ENCODE measurements around the gene FAM20A.

The FAM20A gene

DNA sequence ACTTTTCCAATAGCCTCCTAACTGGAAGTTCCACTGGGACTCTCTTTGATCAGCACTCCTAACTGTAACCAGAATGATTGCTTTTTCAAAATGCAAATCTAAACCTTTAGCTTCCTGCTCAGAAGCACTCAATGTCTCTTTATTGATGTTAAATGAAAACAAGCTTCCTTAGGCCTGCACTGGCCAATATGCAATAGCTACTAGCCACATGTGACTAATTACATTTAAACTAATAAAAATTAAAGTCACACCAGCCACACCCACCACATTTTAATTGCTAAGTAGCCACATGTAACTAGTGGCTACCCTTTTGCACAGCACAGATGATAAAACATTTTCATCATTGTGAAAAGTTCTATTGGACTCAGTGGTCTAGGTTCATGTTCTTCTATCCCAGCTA lies 31.8 kb downstream of the FAM20A start:
- DNase-seq = no peak

DNA sequence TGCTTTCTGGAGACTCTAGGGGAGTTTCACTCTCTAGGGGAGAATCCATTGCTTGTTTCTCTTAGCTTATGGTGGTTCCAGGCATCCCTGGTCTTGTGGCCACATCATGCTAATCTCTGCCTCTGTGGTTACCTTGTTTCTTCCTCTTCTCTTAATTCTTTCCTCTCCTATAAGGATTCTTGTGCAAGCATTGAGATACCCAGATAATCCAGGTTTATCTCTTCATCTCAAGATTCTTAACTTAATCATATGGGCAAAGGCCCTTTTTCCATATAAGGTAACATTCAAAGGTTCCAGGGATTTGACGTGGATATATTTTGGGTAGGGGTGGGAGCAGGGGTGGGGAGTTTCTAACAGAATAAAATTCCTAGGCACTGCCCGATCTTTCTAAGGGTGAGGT lies 32.6 kb downstream of the FAM20A start:
- no peak for DNase-seq

DNA sequence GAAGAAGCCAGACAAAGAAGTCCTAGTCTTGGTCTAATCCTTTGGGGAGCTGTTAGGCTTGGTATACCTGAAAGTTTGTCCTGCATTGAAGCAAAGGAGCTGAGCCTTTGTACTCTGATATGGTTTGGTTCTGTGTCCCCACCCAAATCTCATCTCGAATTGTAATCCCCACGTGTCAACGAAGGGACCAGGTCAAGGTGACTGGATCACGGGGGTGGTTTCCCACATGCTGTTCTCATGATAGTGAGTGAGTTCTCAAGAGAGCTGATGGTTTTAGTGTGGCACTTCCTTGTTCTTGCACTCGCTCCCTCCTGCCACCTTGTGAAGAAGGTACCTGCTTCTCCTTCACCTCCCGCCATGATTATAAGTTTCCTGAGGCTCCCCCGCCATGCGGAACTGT lies 33.6 kb downstream of the FAM20A start:
- no peak for DNase-seq

DNA sequence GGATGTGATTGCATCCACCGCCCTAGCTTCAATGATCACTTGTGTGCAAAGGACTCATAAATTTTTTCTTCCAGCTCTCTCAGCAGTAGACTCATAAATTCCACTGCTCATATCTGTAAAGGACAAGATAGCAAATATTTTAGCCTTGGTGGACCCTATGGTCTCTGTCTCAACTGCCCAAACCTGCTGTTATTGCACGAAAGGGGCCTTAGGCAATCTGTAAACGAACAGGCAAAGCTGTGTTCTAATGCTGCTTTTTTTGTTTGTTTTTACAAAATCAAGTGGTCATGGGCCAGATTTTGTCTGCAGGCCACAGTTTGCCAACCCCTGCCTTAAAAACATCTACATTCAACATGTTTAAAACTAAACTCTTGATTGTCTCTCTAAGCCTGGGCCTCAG lies 34.1 kb downstream of the FAM20A start:
- no peak for DNase-seq

DNA sequence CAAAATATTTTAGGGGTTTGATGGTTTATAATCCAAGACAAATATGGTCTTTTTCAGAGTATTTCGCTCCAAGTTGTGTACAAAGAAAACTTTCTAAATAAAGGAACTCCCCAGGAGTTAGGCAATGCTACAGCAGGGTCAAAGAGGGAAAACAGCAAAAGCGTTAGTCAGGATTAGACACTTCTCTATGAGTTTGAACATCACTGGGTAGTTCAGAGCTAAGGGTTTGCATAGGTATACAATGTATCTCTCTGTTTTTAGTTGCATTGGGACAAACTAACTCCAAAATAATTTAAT lies 34.8 kb downstream of the FAM20A start:
- no peak for DNase-seq

DNA sequence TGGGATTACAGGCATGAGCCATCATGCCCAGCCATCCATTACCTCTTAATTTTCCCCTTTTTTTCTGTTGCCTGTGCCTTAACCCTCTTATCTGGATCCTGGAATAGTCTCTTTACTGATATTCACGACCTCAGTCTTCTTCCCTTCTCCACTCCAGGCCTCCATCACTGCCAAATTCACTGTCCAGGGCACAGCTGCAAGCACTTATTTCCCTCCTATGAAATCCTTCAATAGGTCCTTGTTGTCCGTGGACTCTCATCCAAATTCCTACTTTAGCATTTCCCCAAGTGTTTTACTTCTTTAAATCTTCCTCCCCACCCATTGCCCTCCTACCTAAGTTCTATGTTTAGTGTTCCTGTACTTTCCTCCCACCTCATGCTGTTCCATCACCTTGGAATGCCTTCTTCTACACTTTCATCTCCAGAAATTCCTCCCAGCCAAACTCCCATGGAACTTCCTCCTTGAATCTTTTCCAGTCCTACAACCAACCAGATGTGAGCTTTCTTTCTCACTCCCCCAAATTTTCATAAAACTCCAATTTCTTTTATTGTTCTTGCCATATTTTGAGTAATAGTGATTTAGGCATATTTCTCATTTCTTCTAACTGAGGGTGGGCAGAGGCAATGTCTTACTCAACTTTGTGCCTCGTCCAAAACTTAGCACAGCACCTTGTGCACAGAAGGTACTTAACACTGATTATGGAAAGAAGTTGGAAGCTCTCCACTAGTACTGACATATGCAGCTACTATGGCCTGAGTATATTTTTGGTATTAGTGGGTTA lies 35.3 kb downstream of the FAM20A start:
- DNase-seq = no peak

DNA sequence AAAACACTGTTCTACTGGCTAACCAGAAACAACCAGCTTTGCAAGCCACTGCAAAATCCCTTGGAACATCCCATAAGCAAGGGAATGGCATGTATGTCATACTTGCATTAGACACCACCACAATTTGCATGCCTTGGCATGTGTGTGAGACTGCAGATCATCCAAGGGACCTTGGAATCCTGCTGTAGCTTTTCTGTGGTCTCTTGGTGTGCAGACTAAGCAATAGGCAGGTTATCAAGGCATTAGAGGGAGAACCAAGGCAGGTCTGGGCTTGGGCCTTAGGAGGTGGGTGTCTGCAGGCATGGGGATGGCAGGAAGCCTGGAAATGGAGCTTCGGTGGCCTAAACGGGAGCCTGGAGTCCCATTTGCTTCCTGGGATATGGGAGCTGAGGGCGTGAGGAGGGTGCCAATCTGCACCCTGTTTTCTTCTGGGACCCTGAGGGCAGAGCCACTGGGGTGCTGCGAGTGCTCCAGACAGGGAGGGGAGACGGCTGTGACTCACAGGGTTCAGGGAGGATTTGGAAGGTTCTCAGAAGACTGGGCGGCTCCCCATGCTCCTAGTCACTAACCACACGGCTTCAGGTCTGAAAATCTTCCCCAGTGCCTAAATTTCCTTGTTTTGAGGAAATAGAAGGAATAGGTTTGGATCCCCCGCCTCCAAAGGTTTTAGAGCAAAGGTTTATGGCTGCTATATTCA lies 36.6 kb downstream of the FAM20A start:
- no peak for DNase-seq

DNA sequence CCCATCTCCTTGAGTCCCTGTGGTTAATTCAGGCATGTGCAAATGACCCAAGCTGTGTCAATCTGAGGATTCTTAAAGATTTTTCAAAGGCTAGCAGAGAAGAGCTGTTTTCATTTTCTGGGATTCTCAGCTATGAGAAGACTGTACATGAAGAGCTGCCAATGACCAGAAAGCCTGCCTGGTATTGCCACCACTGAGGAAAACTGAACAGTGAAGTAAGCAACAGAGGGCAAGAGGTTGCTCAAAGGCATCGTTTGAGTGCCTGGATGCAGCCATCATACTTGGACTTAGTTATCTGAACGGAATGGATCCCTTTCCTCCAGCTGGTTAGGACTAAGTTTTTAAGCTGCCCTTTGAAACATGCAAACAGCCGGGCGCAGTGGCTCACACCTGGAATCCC lies 38.4 kb downstream of the FAM20A start:
- DNase-seq = no peak

DNA sequence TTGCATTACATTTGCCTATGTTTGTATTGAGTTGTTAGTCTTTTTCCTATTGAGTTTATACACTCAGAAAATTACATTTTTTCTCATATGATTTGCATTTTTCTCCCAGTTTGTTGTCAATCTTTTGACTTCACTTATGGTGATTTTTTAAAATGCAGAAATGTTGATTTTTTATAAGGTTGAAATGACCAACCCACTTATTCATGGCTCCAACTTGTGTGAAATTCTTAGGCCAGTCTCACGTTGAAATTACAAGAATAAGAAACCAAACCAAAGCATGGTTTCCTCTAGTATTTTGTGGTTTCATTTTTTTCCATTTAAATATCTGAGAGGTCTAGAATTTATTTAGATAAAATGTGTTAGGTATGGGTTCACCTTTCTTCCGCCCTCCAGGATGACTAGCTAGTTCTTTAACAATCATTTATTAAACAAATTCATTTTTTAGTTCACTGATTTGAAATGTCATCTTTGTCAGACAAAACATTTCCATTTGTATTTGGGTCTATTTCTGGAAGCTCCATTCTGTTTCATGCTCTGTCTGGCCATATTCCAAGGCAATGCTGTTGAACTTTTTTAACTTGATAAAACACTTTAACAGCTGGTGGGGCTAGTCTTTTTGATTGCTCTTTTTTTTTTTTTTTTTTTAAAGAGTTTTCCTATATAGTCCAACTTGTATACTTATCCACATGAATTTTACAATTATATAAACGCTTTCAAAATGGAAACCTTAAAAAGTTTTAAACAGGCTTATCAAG lies 40.0 kb downstream of the FAM20A start:
- DNase-seq = no peak

DNA sequence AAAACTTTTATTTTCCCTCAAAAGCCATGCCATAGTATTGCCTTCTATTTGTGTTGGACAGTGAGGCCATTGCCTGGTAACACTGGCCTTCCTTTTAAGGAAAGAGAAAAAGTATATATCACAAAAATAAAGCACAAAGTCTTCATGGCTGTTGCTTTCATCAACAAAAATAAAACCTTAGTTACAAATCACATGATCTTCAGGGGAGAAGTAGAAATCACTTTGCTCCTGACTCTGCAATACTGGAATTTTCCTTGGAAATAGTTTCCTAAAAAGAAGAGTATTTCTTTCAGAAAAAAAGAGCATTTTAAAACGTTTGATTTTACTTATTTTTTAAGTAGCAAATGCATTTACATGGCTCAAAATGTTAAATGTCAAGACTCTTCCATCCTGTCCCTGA lies 41.9 kb downstream of the FAM20A start:
- DNase-seq = no peak

DNA sequence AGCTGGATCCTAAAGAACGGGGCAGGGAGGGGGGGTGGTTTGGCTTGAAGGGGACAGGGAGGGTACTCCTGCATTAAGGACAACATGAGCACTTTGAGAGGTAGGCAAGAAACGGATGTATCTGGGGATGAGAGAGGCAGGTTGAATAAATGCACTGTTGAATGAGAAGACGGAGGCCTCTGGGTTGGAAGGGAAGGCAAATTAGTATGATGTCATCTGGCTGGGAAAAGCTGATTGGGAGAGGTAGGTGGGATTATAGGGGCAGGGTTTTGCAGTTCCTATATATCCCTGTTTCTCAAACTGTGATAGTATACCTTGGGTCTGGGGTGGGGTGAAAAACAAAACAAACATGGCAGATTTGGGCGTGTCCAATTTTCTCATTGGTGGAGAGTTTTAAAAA lies 44.6 kb downstream of the FAM20A start:
- no peak for DNase-seq

DNA sequence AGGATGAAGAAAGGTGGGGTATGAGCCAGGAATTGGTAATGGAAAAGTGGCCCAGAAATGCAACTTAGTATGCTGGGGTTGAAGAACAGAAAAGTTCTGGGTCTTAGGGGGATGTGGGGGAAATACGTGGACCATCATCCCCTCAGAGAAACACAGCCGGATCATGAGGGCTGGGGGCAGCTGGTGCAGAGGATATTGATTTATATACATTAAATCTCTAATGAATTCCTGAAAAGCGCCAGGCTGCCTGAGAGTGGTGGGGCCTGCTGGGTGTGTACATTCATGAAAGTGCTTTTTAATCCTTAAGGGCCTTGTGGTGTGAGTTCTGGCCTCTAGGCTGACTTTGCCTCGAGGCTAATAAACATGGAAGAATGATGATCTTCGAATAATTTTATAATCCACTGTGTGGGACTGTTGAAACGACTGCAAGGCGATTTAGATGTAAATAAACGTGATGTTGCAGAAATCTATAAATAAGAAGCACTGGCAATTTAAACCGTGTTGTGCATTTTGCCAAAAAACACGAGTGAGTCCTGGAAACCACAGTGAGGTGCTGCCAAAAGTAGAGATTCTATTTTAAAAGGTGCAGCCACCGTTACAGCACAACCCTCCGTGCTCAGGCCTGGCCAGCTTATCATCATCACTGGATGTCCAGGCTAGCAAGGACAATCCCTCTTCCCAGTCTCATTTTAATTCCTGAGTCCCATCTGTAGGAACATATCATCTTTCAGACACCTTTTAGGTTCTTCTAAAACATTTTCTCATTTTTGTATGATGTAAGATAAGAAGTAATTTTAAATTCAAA lies 56.9 kb downstream of the FAM20A start:
- DNase-seq = no peak

DNA sequence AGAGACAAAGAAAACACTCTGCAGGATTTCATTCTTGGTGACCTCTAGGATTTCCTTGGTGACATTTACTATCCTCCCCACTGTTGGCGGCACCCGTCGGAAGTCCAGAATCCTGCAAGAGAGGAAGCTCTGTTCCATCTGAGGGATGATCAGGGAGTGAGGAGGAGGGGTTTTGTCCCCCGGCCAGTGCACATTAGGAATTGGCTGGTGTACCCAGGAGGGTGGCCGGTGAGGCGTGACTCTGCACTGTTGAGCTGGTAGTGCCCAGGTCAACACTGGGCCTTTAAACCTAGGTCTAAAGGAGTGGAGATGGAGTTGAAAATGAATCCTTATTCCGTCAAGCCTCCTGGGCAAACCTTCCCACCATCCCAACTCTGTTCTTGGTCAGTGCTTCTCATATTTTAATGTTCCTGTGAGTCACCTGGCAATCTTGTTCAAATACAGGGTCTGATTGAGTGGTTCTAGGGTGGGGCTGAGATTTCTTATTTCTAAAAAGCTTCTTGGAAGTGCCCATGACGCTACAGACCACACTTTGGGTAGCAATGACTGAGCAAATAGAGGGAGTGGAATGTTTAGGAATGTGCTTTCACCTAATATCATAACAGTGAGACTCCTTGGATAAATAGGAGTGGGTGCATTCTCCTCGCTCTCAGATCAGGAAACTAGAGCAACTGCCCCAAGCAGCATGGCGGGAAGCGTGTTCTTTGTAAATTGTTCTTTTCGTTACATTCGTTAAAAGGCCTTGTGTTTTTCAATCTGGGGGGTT lies 58.3 kb downstream of the FAM20A start:
- no peak for DNase-seq

DNA sequence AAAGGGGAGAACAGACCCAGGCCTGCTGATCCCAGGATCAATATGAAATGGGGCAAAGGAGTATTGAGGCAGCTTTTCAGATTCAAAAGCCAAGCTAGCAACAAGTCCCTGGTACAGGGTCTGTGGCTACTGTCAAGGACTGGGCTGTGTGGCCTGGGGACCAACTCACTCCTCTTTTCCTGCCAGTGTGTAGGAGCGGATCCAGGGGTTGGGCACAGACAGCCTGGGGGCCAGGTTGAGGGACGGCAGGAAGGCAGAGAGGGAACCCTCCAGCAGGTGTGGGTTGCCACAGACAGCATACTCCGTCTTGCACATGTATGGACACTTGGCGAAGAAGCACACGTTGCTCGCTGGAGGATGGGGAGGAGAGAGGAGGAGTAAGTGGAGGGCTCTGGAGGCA lies 59.4 kb downstream of the FAM20A start:
- DNase-seq = no peak

DNA sequence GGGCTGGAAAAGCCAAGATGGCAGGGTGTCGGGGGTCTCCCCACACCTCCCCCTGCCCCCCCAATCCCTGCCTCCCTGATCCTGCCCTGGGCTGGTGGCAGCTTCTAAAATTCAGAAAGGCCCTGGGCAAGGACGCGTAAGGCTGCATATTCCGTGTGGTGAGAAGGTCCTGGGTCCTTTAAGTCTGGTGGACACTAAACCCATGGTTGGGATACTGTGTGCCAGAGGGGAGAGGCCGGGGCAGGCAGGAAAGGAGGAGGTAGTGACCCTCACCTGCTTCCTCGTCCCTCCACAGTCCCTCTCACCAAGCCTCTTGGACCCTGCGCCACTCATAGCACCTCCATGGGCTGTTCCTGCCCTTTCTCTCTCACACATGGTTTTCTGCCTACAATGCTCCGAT lies 60.2 kb downstream of the FAM20A start:
- no peak for DNase-seq

DNA sequence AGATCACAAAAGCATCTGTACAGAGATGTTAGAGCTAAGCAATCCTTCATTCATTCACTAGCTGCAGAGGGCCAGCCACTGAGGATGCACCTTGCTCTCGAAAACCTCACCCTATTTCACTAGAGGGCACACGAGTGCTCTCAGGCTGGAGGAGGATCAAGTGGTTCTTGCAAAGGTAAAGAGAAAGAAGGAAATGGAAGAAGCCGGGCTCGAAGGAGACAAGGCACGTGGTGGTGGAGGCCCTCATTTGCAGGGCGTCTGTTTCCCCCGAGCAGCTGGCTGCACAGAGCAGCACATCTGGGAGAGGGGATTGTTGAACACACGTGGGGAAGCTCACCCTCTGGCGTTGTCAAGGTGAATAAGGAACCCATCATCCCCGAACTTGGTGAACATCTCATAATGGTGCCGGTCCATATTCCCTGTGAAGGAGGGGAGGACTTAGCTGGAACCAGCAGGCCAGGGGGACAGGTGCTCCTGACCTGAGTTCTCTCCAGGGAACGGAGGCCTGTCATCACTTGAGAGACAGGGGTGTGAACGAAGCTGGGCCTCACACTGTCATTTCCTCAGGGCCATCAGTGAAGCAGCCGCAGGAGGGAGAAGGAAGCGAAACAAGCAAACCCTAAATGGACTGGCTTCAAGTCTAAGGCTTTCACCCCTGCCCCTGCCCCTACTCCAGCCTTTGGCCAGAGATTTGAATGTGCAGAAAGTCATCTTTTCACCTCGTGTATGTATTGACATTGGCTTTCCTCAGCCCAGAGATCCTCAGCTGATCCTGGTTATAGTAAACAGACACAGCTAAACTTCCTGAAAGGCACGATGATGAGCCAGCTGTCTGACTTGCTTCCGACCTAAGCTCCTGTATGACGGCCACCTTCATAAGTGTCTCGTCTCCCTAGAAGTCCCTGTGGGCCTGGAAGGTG lies 61.4 kb downstream of the FAM20A start:
- DNase-seq = no peak

DNA sequence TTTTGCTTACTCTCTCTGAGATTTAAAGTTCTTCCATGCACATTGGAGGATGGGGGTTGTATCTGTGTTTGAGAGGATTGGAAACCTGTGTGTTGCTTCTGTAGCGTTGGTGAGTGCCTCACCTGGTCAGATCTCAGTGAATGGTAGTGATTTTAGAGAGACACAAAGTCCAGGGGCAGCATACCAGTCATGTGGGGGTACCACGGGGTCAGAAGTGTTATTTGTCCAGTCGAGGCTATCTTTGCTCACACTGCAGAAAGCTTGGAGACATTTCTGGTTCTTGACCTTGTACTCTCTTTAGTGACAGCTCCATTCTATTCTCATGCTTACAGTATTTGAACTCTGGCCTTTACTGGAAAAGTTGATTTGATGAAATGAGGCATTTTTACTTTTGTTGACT lies 65.2 kb downstream of the FAM20A start:
- DNase-seq = no peak

DNA sequence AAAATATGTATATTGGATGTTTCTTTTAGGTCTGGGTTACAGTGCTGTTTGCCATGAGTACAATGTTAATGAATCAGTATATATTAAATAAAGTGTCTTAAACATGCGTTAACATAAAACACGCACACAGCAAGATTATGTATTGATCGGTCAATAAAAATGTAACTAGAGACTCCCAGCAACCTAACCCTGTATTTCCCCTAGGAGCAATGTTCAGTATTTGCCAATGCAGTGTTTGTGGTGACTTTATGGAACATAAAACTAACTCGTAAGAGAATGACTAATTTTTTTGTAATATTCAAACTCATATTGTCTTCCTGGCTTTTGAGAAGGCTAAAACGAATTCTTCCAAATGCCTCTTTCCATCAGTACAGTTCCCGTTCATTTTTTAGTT lies 66.5 kb downstream of the FAM20A start:
- DNase-seq = no peak

DNA sequence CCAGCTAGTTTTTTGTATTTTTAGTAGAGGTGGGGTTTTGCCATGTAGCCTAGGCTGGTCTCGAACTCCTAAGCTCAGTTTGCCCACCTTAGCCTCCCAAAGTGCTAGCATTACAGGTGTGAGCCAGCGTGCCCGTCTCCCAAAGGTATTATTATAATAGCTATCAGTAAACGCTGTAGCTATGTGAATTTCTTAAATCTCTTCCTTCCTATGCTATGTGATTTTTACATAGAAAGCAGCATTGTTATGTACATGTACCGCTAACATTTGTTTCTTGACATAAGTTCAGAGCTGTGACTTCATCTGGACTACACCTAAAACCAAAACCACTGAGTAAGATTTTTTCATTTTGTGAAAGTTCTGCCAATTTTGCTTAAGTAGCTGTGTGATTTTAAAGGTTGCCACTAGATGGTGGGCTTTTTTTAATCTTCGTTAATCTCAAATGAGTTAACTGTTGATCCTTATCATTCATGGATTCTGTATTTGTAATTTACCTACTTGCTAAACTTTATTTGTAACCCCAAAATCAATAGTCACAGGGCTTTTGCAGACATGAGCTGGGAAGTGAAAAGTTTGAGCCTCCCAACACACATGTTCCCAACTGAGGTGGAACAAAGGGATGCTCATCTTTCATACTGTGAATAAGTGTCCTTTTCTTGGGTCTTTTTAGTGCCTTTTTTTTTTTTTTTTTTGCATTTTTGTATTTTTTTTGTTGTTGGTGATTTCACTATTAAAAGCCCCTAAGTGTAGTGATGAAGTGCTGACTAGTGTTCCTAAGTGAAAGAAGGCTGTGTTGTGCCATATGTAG lies 67.1 kb downstream of the FAM20A start:
- no peak for DNase-seq
